HepG2 (cell line): ENCODE results near the gene TMEM200C. TPM values are rescaled to one million over a fixed set of nuclear protein-coding genes. Genes with fewer than 3 reads are reported as not detected.

Source experiments
- ATAC-seq: fragments of 200-7000 bp; cut with Tn5 transposase; 3 replicates; pipeline ENCODE4 v1.9.1; 2020; ENCODE audit warnings: mild to moderate bottlenecking, moderate library complexity
- BruUV-seq: library from RNA; stranded (reverse); fragments of 400-500 nt; replicated peaks from 2 replicates; lab custom pipeline; 2021; lab: Mats Ljungman, UMichigan
- CTCF ChIA-PET: fragments of 300-600 bp; formaldehyde crosslinking; extraction: SDS; loops from one replicate; lab custom pipeline; 2021; ENCODE audit warnings: low total read pairs, inconsistent platforms, low intra/inter-chr PET ratio; lab: Yijun Ruan, JAX
- POLR2A ChIA-PET: fragments of 350-600 bp; sonication (Branson Sonifier 250); formaldehyde crosslinking; loops from one replicate; lab custom pipeline; 2020; ENCODE audit warnings: antibody characterized with exemption, inconsistent platforms; lab: Yijun Ruan, JAX
- DNase-seq: peaks from one replicate; pipeline ENCODE4 v3.0.0-alpha.2; 2015; ENCODE audit warnings: low spot score
- FAIRE-seq: peaks from 3 replicates; lab custom pipeline; 2011; peaks lifted over from hg19 to GRCh38; lab: Jason Lieb, UNC
- H2AFZ ChIP-seq: one replicate; pipeline ENCODE4 v1.6.1; 2011; ENCODE audit warnings: low read length, inconsistent platforms
- H3K27ac ChIP-seq: fragments of 300-600 bp; 3 replicates; pipeline ENCODE4 v1.8.0; 2011; ENCODE audit warnings: mixed run types, mild to moderate bottlenecking, mixed read lengths, low read length, inconsistent platforms; ENCODE audit not compliant: insufficient read depth; ENCODE audit errors: extremely low read length
- H3K27me3 ChIP-seq, 2 experiments: fragments of 200-600 bp in 1 of 2; 2 replicates in 1 of 2; 3 replicates in 1 of 2; pipeline versions ENCODE4 v1.6.0 to v1.8.0; 2011; ENCODE audit warnings: low read length in 2 of 2, mild to moderate bottlenecking in 2 of 2, moderate library complexity in 2 of 2, inconsistent platforms in 1 of 2; ENCODE audit not compliant: insufficient read depth in 2 of 2, control insufficient read depth in 1 of 2
- H3K36me3 ChIP-seq, 2 experiments: fragments of 200-600 bp in 1 of 2; replicated peaks in 1 of 2; 2 replicates in 1 of 2; 3 replicates in 1 of 2; pipeline versions ENCODE4 v1.5.1 to v1.8.0; 2011; ENCODE audit warnings: low read length in 2 of 2, inconsistent platforms in 1 of 2; ENCODE audit not compliant: insufficient read depth in 2 of 2, control insufficient read depth in 1 of 2
- H3K4me1 ChIP-seq: 2 replicates; pipeline ENCODE4 v1.5.1; 2012; ENCODE audit warnings: low read length, inconsistent platforms; ENCODE audit not compliant: insufficient read depth
- H3K4me2 ChIP-seq: 2 replicates; pipeline ENCODE4 v1.6.0; 2011; ENCODE audit warnings: low read depth, low read length, inconsistent platforms
- H3K4me3 ChIP-seq, 3 experiments: fragments of 200-600 bp in 1 of 3; sonication (generic), shearing (Covaris generic) in 1 of 3; replicated peaks in 1 of 3; 2 replicates each; pipeline ENCODE4 v1.5.1; 2011 to 2016; ENCODE audit warnings: low read length in 3 of 3, inconsistent platforms in 2 of 3, low read depth in 2 of 3, mild to moderate bottlenecking in 2 of 3, control low read depth in 1 of 3, mixed read lengths in 1 of 3; ENCODE audit not compliant: insufficient read depth in 1 of 3
- H3K79me2 ChIP-seq: one replicate; pipeline ENCODE4 v1.6.1; 2011; ENCODE audit warnings: low read length, inconsistent platforms; ENCODE audit not compliant: insufficient read depth
- H3K9ac ChIP-seq: 2 replicates; pipeline ENCODE4 v1.6.0; 2011; ENCODE audit warnings: mild to moderate bottlenecking, low read depth, low read length, inconsistent platforms; ENCODE audit not compliant: insufficient read depth
- H3K9me3 ChIP-seq: 2 replicates; pipeline ENCODE4 v1.5.1; 2012; ENCODE audit warnings: mild to moderate bottlenecking, low read length
- H4K20me1 ChIP-seq: 2 replicates; pipeline ENCODE4 v1.6.0; 2011; ENCODE audit warnings: inconsistent platforms, mild to moderate bottlenecking, low read length, moderate library complexity; ENCODE audit not compliant: insufficient read depth
- GZF1 ChIP-seq: sonication (generic); formaldehyde crosslinking; IDR thresholded peaks from 2 replicates; pipeline ENCODE4 v1.5.1; 2020; ENCODE audit warnings: mild to moderate bottlenecking, missing genetic modification reagents
- HOXD1 ChIP-seq: sonication (generic); formaldehyde crosslinking; IDR thresholded peaks from 2 replicates; pipeline ENCODE4 v1.5.0; 2020; ENCODE audit warnings: missing genetic modification reagents
- JARID2 ChIP-seq: sonication (generic); formaldehyde crosslinking; IDR thresholded peaks from 2 replicates; pipeline ENCODE4 v1.8.1; 2023; ENCODE audit warnings: missing genetic modification reagents, inconsistent platforms; ENCODE audit not compliant: insufficient replicate concordance
- KLF11 ChIP-seq: IDR thresholded peaks from 2 replicates; pipeline ENCODE4 v1.6.1; 2016; ENCODE audit warnings: missing compliant biosample characterization
- SMAD3 ChIP-seq: sonication (generic); formaldehyde crosslinking; IDR thresholded peaks from 2 replicates; pipeline ENCODE4 v1.4.0; 2020; ENCODE audit warnings: missing genetic modification reagents
- SRY ChIP-seq: sonication (generic); formaldehyde crosslinking; IDR thresholded peaks from 2 replicates; pipeline ENCODE4 v1.8.0; 2022; ENCODE audit warnings: mild to moderate bottlenecking, missing genetic modification reagents
- STAG1 ChIP-seq: sonication (generic); formaldehyde crosslinking; IDR thresholded peaks from 2 replicates; pipeline ENCODE4 v1.4.0; 2020; ENCODE audit warnings: missing genetic modification reagents
- WIZ ChIP-seq: sonication (generic); formaldehyde crosslinking; IDR thresholded peaks from 2 replicates; pipeline ENCODE4 v1.5.1; 2020; ENCODE audit warnings: mild to moderate bottlenecking, missing genetic modification reagents
- ZNF670 ChIP-seq: sonication (generic); formaldehyde crosslinking; IDR thresholded peaks from 2 replicates; pipeline ENCODE4 v1.8.0; 2022; ENCODE audit warnings: mild to moderate bottlenecking, missing genetic modification reagents, borderline replicate concordance
- WGBS: methylation state at CpG from one replicate; pipeline ENCODE4 v1.1.6; 2017; ENCODE audit warnings: low lambda C conversion rate; 5-methylcytosine and 5-hydroxymethylcytosine counted together
- in situ Hi-C: cut with HindIII; loops from 2 replicates; pipeline ENCODE4 v1.10.0; 2017; ENCODE audit warnings: low pct_unique_long_range_greater_than_20kb; ENCODE audit not compliant: extremely low pct_ligation_motif_present
- intact Hi-C: fragments of 100-400 bp; cut with micrococcal nuclease; formaldehyde crosslinking; loops from one replicate; pipeline ENCODE4 v1.10.0; 2022; ENCODE audit not compliant: unreplicated experiment
- polyA plus RNA-seq, 8 experiments: library from polyadenylated mRNA; depleted of rRNA in 3 of 8; stranded (reverse) in 7 of 8; unstranded in 1 of 8; fragments of >200 nt; fragmentation: Illumina TruSeq in 4 of 8; extraction: Trizol in 4 of 8; gene quantifications; 2 replicates each; pipeline versions ENCODE4 v1.2.1 to v1.2.3, GENCODE V29; 2011 to 2016; ENCODE audit warnings: low read depth in 4 of 8, missing spikeins in 1 of 8, mixed read lengths in 1 of 8; ENCODE audit not compliant: insufficient read depth in 1 of 8
- total RNA-seq, 5 experiments: library from RNA; depleted of rRNA; stranded (reverse); fragments of >200 nt; fragmentation: Illumina TruSeq; extraction: Trizol; gene quantifications; 2 replicates each; pipeline ENCODE4 v1.2.3, GENCODE V29; 2016; ENCODE audit warnings: low read depth in 1 of 5
- TF ChIP-seq, protein P1 (sequence below): sonication (generic); formaldehyde crosslinking; IDR thresholded peaks from 2 replicates; pipeline ENCODE4 v1.5.0; 2020; ENCODE audit warnings: mild to moderate bottlenecking, missing genetic modification reagents, borderline replicate concordance

Gene TMEM200C
- total and polyA plus RNA-seq, 2 of the 13 experiments (the other 11 are each of a cell fraction or from before 2014, with no cell fraction given) = 0.04 TPM; not detected in 1

DNA sequence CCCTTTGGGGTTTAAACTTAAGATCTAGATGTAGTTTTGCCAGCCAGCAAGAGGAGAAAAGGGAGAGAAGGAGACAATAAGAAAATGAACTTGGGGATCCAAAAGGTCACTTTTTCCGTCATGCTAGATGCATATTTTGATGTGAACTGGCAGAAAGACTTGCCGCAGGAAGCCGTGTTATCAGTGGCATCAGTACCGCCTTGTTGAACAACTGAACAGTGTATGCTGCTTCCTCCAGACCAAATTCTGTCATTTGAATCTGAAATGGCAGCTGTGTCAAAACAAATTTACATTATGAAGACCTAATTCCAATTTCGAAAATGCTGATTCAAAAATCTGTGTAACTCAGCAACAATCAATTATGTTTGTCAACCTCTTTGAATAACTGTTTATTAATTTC lies 42.1 kb downstream of the TMEM200C start (continued):
- TF ChIP-seq ZNF670 (CRISPR knock-in tag) = no peak
- TF ChIP-seq KLF11 = no peak
- TF ChIP-seq HOXD1 (CRISPR knock-in tag) = no peak
- TF ChIP-seq SMAD3 (CRISPR knock-in tag) = no peak
- no peak for TF ChIP-seq WIZ (CRISPR knock-in tag)
- no peak for TF ChIP-seq GZF1

GRCh38 chr18:5851998-5852397 lies 43.3 kb downstream of the TMEM200C start:
- Histone ChIP-seq H3K27ac (no peak overlapping the region), H3K36me3 (no peaks in the 10 kb centered on the region), H3K9ac (no peak overlapping the region), H2AFZ (no peak overlapping the region), H4K20me1 (no peaks in the 10 kb centered on the region), H3K9me3 (no peaks in the 10 kb centered on the region), H3K27me3 (no peaks in the 10 kb centered on the region), H3K79me2 (no peaks in the 10 kb centered on the region), H3K4me2 (no peak overlapping the region), H3K4me1 (no peaks in the 10 kb centered on the region), H3K4me3 (no peak overlapping the region)
- in situ Hi-C loops = no loop called here
- no TSS peak for BruUV-seq
- TF ChIP-seq, protein P1, sequence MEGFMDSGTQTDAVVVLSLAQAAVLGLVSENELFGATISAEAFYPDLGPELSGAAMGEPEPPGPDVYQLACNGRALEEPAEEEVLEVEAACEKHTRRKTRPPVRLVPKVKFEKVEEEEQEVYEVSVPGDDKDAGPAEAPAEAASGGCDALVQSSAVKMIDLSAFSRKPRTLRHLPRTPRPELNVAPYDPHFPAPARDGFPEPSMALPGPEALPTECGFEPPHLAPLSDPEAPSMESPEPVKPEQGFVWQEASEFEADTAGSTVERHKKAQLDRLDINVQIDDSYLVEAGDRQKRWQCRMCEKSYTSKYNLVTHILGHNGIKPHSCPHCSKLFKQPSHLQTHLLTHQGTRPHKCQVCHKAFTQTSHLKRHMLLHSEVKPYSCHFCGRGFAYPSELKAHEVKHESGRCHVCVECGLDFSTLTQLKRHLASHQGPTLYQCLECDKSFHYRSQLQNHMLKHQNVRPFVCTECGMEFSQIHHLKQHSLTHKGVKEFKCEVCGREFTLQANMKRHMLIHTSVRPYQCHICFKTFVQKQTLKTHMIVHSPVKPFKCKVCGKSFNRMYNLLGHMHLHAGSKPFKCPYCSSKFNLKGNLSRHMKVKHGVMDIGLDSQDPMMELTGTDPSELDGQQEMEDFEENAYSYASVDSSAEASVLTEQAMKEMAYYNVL (CRISPR knock-in tag) = no peak
- peak; percentile 15 for TF ChIP-seq STAG1
- TF ChIP-seq SRY = no peak
- no peak for TF ChIP-seq JARID2
- FAIRE-seq = no peak
- no peak for DNase-seq
- intact Hi-C loops = no loop called here
- 19% methylated on average over 2 of the region's 2 CpGs for WGBS
- CTCF ChIA-PET = no interaction called here
- ATAC-seq = no peak
- POLR2A ChIA-PET = no interaction called here
